HG03135 (cell line): ENCODE results near the gene HLCS.
A peak's percentile ranks its signal among the peaks of the same experiment; 100 is the strongest.
"Not testable (repeated sequence)": the region's sequence is repeated elsewhere in the genome, so short reads cannot be mapped to it uniquely, and the experiment has no call there.

Experiments
- ATAC-seq: cut with Tn5 transposase; IDR thresholded peaks from one replicate; pipeline ENCODE4 v1.9.1; 2021; ENCODE audit warnings: mild to moderate bottlenecking, moderate library complexity; ENCODE audit not compliant: unreplicated experiment

Gene HLCS

GRCh38 chr21:36966066-36966820 is at the start of gene HLCS:
Gene HLCS, minus strand, starts transcription at chr21:36966669. Its CDS starts 31 bp downstream, at chr21:36966638.
- peak; percentile 72 for ATAC-seq

GRCh38 chr21:37009740-37010341 is 43.4 kb upstream of the HLCS start:
- peak; percentile 96 for ATAC-seq

DNA sequence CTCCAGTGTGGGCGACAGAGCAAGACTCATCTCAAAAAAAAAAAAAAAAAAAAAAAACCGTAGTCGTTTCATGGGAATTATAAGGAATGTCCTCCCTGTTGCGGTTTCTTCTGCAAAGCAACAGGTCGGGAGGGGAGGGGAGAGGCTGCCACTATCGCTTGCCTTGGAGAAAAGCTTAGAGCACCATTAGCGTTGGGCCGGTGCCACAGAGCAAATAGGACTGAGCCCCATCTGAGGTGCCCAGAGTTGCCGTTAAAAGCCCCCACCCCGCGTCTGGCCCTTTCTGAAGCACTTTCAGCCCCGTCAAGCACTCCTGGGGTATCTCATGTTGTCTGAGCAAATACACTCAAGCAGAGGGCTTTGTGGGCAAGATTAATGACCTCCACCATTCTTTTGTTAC is 42.3 kb upstream of the HLCS start:
- ATAC-seq: no peak

GRCh38 chr21:37006486-37007291 is 40.2 kb upstream of the HLCS start, which contains the start of gene RIPPLY3:
Gene RIPPLY3, plus strand, starts transcription at chr21:37006702. Its CDS starts 71 bp downstream, at chr21:37006773.
- ATAC-seq: no peak

DNA sequence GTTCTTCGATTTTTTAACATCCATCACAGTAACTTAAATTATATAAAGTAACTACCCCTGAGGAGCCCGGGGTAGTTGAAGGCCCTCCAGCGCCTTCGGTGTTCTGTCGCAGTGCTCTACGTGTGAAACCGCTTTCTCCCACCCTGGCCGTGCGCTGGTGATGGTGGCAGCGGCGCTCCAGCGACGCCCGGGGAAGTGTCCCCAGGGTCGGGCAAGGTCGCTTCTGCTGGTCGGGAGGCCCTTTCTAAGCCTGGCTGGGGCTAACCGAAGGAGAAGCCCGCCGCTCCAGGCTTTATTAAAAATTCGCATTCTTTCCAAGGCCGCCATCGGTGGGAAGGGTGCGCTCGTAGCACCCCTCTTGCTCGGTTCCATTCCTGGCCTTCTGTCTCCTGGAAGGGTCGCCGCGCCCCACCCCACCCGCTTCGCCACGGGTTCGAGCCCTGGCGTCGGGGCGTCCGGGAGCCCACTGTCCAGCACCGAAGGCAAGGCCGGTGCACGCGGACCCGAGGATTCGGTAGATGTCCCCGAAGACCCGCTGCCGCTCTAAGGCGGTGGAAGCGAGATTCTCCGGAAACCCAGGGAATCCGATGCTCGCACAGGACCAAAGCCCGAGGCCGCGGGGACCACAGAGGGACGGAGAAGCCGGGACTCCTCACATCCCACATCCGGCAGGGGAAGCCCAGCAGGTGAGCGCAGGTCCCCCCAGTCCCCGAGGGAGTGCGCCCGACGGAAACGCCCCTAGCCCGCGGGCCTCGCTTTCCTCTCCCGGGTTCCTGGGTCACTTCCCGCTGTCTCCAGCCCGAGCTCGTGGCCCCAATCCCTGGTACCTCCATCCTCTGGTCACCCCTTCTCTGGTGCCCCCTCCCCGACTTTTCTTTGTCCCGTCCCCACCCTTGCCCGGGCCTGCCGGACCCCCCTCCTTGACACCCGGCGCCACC is 39.3 kb upstream of the HLCS start:
- no peak for ATAC-seq

DNA sequence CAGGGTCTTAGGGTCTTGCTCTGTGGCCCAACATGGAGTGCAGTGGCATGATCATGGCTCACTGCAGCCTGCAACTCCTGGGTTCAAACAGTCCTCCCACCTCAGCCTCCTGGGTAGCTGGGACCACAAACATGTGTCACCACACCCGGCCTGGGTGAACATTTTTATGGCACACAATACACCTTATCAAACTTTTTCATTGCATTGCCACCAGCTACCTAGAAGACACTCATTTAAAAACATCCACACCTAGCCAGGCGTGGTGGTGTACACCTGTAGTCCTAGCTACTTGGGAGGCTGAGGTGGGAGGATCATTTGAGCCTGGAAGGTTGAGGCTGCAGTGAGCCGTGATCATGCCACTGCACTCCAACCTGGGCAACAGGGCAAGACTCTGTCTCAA is 37.4 kb upstream of the HLCS start:
- not testable (repeated sequence) for ATAC-seq

DNA sequence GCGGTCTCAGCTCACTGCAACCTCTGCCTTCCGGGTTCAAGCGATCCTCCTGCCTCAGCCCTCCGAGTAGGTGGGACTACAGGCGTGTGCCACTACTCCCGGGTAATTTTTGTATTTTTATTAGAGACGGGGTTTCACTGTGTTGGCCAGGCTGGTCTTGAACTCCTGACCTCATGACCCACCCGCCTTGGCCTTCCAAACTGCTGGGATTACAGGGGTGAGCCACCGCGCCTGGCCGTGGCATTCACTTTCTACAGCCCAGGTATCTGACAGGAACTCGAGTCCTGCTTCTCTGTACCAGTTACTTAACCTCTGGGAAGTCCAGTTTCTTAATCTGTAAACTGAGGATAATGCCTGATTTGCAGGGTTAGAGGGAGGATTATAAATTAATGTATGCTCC is 36.4 kb upstream of the HLCS start:
- not testable (repeated sequence) for ATAC-seq

DNA sequence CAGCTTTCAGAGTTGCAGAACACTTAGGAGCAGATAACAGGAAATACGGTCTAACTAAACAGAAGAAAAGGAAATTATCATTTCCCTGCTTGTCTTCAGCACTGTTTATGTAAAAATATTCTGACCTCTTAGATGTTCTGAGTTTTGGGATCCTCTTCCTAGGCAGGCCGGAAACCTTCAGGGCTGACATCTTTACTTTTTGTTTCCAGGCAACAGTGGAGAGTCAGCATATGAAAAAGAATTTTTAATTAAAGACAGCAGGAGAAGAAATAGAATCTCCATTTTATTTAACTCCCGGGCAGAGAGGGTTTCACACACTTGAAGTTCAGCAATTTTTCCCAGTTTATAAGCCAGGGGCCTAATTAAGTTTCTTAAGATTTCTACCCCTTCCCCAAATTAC is 35.0 kb upstream of the HLCS start:
- ATAC-seq: no peak

- ATAC-seq: no peak
These were observed 33.9 kb upstream of the HLCS start for GRCh38 chr21:37000381-37000780.

GRCh38 chr21:36999131-36999898 is 32.8 kb upstream of the HLCS start:
- ATAC-seq: no peak

DNA sequence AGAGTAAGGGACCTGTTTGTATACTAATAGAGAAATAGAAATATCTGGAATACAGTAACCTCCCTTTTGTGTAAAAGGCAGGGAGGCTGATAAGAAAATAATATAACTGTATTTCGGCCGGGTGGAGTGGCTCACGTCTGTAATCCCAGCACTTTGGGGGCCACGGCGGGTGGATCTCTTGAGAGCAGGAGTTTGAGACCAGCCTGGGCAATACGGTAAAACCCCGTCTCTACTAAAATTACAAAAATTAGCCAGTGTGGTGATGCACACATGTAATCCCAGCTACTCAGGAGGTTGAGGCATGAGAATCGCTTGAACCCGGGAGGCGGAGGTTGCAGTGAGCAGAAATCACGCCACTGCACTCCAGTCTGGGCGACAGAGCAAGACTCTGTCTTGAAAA is 28.8 kb upstream of the HLCS start:
- ATAC-seq: not testable (repeated sequence)

GRCh38 chr21:36994501-36995158 is 28.2 kb upstream of the HLCS start:
- ATAC-seq: no peak

- no peak for ATAC-seq
These were observed 26.2 kb upstream of the HLCS start for GRCh38 chr21:36992671-36993070.

DNA sequence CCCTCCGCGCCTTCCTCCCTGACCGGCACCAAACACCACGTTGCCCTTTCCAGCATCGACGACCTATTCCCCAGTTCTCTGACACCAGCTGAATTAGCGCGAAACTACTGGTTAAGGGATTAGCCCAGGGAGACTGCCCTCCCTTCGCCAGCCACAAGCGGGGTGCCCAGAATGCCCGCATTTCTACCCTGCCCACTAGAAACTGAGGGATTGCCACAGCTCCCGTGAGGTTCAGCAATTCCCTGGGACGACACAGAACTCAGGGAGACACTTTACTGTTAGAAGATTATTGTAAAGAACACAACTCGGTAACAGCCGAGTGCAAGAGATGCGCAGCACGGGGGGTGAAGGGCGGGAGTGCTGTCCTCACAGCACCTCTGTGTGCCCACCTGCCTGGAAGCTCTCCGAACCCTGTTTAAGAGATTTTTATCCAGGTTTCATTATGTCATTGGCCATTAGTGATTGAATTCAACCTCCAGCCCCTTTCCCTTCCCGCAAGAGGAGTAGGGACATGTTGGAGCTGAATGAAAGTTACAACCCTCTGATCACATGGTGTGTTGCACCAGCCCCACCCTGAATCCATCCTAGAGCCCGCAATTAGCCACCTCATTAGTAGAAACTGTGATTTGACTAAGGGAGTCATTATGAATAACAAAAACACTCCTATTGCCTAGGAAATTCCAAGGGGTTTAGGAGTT is 24.2 kb upstream of the HLCS start:
- ATAC-seq: no peak

- ATAC-seq: peak; percentile 90
These were observed 23.4 kb upstream of the HLCS start for GRCh38 chr21:36989699-36990507.

- not testable (repeated sequence) for ATAC-seq
These were observed 22.8 kb upstream of the HLCS start for GRCh38 chr21:36989199-36989698.

- no peak for ATAC-seq
These were observed 22.1 kb upstream of the HLCS start for GRCh38 chr21:36988536-36988935.

DNA sequence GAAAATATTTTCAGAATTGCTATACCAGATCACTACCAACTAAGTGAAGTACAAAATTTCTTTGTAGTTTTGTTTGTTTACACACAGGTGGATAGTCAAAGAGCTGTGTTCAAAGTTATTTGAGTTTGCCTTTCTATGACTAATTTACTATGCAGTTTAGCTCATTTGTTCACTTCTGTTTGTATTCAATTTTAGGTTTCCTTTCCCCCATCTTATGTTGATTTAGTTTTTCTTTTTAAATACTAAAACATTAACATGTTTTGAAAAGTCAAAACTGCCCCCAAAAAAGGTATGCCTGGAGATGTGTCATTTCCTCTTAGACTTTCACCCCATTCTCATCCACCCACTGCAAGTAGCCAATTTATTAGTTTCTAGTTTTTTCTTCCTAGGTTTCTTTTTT is 21.4 kb upstream of the HLCS start:
- no peak for ATAC-seq
